WERI-Rb-1 (cell line): ENCODE results near the gene CFAP20DC.

Experiments used
- DNase-seq: peaks from one replicate; pipeline ENCODE4 v3.0.0-alpha.2; 2020
- H3K27ac ChIP-seq: fragments of 250-450 bp; sonication (Bioruptor Pico); 2 replicates; pipeline ENCODE4 v1.5.1; 2020; ENCODE audit warnings: mild to moderate bottlenecking, moderate library complexity
- H3K27me3 ChIP-seq: fragments of 250-450 bp; sonication (Bioruptor Pico); 2 replicates; pipeline ENCODE4 v1.5.1; 2021; ENCODE audit warnings: mild to moderate bottlenecking, low read depth, moderate library complexity; ENCODE audit not compliant: insufficient read depth, severe bottlenecking
- H3K36me3 ChIP-seq: fragments of 250-450 bp; sonication (Bioruptor Pico); 2 replicates; pipeline ENCODE4 v1.5.1; 2020; ENCODE audit warnings: mild to moderate bottlenecking, moderate library complexity
- H3K4me3 ChIP-seq: 2 replicates; pipeline ENCODE4 v1.5.1; 2011; ENCODE audit warnings: low read depth, mild to moderate bottlenecking, control low read depth, low read length
- H3K9me3 ChIP-seq: fragments of 250-450 bp; sonication (Bioruptor Pico); 2 replicates; pipeline ENCODE4 v1.5.1; 2021; ENCODE audit warnings: mild to moderate bottlenecking, moderate library complexity; ENCODE audit not compliant: severe bottlenecking
- TF ChIP-seq, protein P1 (sequence below): IDR thresholded peaks from 2 replicates; pipeline ENCODE4 v1.5.1; 2011; ENCODE audit warnings: low read depth, mild to moderate bottlenecking, control low read depth, inconsistent platforms, low read length

Gene CFAP20DC

DNA sequence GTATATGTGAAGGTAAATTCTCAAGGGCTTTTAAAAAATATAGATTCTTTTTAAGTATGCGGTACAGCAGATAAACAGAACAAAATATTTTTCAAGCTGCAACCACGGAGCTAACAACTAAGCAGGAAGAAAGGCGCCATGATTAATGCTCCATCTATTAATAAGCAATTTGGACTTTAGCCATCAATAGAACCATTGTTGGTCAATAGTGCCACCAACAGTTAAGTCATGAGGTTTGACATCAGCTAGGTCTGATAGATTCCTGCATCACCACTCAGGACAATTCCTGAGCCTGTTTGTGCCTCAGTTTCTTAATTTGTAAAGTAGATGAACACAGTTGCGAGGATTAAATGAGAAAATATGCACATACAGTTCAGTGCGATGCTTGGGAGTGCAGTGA, 318.2 kb downstream of the CFAP20DC start:
- H3K4me3 ChIP-seq, result no peak overlapping the region
- H3K36me3 ChIP-seq, result no peaks in the 10 kb centered on the region
- no peaks in the 10 kb centered on the region for H3K27me3 ChIP-seq
- H3K27ac ChIP-seq, result no peak overlapping the region
- no peak for DNase-seq
- H3K9me3 ChIP-seq, result no peaks in the 10 kb centered on the region
- TF ChIP-seq, protein P1, sequence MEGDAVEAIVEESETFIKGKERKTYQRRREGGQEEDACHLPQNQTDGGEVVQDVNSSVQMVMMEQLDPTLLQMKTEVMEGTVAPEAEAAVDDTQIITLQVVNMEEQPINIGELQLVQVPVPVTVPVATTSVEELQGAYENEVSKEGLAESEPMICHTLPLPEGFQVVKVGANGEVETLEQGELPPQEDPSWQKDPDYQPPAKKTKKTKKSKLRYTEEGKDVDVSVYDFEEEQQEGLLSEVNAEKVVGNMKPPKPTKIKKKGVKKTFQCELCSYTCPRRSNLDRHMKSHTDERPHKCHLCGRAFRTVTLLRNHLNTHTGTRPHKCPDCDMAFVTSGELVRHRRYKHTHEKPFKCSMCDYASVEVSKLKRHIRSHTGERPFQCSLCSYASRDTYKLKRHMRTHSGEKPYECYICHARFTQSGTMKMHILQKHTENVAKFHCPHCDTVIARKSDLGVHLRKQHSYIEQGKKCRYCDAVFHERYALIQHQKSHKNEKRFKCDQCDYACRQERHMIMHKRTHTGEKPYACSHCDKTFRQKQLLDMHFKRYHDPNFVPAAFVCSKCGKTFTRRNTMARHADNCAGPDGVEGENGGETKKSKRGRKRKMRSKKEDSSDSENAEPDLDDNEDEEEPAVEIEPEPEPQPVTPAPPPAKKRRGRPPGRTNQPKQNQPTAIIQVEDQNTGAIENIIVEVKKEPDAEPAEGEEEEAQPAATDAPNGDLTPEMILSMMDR, result 0 out of 2 replicates have a peak, but pooled peaks have one; percentile 3

DNA sequence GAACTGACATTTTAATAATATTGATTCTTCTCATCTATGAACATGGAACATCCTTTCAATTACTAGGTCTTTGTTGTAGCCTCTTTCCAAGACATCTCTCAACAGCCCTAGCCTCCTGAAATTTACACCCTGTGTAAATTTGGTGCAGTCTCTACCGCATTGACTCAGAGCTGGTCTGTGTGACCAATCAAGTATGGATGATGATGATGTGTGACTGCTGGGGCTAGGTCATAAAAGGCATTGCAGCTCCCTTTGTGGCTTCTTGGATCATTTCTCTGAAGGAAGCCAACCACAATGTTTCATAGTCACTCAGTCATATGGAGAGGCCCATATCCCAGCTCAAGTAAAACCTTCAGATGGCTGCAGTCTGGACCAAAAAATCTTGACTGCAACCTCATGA, 321.1 kb downstream of the CFAP20DC start:
- H3K4me3 ChIP-seq, result no peak overlapping the region
- no peaks in the 10 kb centered on the region for H3K36me3 ChIP-seq
- TF ChIP-seq, protein P1, result no peak
- H3K9me3 ChIP-seq, result no peaks in the 10 kb centered on the region
- no peak overlapping the region for H3K27ac ChIP-seq
- DNase-seq, result no peak
- no peaks in the 10 kb centered on the region for H3K27me3 ChIP-seq

DNA sequence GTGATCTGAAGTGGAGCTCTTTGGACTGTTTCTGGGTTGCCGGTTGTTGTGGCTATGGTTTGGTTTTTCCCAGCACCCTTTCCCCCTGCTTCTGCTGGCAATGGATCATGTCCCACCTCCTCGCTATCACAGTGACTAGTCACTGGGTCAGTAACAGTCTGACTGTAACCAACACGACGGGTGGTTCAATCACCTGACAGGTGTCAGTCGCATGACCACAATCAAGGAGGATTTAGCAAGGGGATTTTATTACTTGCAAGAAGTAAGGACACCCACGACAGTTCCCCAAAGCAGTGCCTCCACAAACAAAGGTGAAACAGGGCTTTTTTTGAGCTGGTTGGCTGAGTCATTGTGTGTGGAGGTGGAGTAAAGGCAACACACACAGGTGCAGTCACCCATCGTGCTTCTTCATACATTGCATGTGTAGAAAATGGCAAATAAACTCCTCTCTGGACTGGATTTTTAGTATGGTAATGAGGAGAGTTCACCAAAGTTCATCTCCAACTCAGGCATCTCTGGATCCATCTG, 324.4 kb downstream of the CFAP20DC start:
- no peak overlapping the region for H3K27ac ChIP-seq
- H3K36me3 ChIP-seq, result no peaks in the 10 kb centered on the region
- H3K27me3 ChIP-seq, result no peaks in the 10 kb centered on the region
- H3K9me3 ChIP-seq, result no peaks in the 10 kb centered on the region
- H3K4me3 ChIP-seq, result no peak overlapping the region
- TF ChIP-seq, protein P1, result no peak
- no peak for DNase-seq

DNA sequence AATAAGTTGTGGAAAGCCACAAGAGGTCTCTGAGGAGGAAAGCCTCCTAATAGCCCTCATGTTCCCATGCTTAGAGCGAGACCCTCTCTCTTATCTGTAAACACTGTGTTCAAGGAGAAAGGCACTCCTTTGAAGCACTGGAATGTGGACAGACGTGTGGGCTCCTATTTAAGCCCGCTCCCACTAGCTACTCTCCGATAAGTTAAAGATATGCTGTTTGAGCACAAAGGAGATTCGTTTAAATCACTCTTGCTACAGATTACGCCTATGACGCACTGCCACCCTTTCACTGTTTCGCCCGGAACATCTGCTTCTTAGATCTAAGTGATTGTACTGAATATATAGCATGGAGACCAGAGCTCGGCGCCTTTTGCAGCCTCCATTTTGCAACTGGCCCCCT, 325.5 kb downstream of the CFAP20DC start:
- Histone ChIP-seq H3K4me3 (no peak overlapping the region), H3K27ac (no peak overlapping the region), H3K9me3 (no peaks in the 10 kb centered on the region), H3K27me3 (no peaks in the 10 kb centered on the region), H3K36me3 (no peaks in the 10 kb centered on the region)
- TF ChIP-seq, protein P1, result no peak
- DNase-seq, result no peak

DNA sequence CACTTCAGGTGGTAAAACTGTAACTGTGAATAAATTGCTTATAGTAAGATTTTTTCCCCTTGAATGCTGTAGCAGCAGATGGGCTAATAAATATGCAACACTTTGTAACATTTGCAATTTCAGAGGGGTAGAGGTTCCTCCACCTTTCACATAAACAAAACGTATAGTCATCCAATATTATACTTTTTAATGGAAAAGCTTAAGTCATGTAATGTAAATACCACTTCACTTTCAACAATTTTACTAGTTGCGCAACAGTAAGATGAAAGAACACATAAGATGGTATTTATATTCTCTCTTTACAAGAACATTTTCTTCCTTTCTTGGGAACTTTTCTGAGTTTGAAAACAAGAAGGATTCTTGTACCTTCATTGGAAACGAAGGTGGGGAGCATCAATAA, 326.7 kb downstream of the CFAP20DC start:
- no peaks in the 10 kb centered on the region for H3K9me3 ChIP-seq
- no peak for DNase-seq
- H3K4me3 ChIP-seq, result no peak overlapping the region
- H3K36me3 ChIP-seq, result no peaks in the 10 kb centered on the region
- H3K27me3 ChIP-seq, result no peaks in the 10 kb centered on the region
- TF ChIP-seq, protein P1, result no peak
- H3K27ac ChIP-seq, result no peak overlapping the region

DNA sequence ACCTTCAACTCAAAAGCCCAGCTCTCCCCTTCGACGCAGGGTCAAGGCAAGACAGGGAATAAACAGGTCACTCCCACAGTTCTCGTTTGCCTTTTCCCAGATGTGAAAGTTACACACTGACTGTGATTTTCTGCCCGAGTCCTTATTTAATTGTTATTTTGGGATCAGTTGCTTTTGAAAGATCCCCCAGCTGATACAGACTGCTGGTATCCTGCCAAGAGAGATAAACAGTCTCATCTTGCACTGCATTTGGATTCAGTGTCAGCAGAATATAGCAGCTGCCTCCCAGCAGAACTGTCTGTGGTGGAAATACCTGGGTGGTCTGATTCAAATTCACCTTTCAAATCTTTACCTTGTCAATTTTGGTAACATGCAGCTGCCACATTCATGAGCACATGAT, 327.3 kb downstream of the CFAP20DC start:
- Histone ChIP-seq H3K4me3 (no peak overlapping the region), H3K27ac (no peak overlapping the region), H3K9me3 (no peaks in the 10 kb centered on the region), H3K27me3 (no peaks in the 10 kb centered on the region), H3K36me3 (no peaks in the 10 kb centered on the region)
- DNase-seq, result no peak
- TF ChIP-seq, protein P1, result no peak
